HepG2 (cell line): ENCODE measurements around the gene CTSO. TPM values are rescaled to one million over a fixed set of nuclear protein-coding genes. Genes with fewer than 3 reads are reported as not detected.

Experiments used
- CHCHD3 ChIP-seq: sonication (generic); formaldehyde crosslinking; IDR thresholded peaks from 2 replicates; pipeline ENCODE4 v1.8.0; 2022; ENCODE audit warnings: mild to moderate bottlenecking, missing genetic modification reagents, moderate library complexity
- HNF4A ChIP-seq: sonication (generic); formaldehyde crosslinking; IDR thresholded peaks from 2 replicates; pipeline ENCODE4 v1.4.0; 2020; ENCODE audit warnings: missing genetic modification reagents
- HNRNPH1 ChIP-seq: fragments of 200-400 bp; formaldehyde crosslinking; optimal IDR thresholded peaks from 2 replicates; pipeline ENCODE3; 2017; ENCODE audit warnings: mild to moderate bottlenecking, low read depth, low read length
- MATR3 ChIP-seq: sonication (generic); formaldehyde crosslinking; IDR thresholded peaks from 2 replicates; pipeline ENCODE4 v1.4.0; 2020; ENCODE audit warnings: missing genetic modification reagents
- MED8 ChIP-seq: sonication (generic); formaldehyde crosslinking; IDR thresholded peaks from 2 replicates; pipeline ENCODE4 v1.8.1; 2023; ENCODE audit warnings: mild to moderate bottlenecking, missing genetic modification reagents; ENCODE audit not compliant: insufficient replicate concordance
- MXD4 ChIP-seq: IDR thresholded peaks from 2 replicates; pipeline ENCODE4 v1.6.1; 2016; ENCODE audit warnings: mild to moderate bottlenecking, missing biosample characterization, missing genetic modification reagents
- POLR2AphosphoS5 ChIP-seq: IDR thresholded peaks from 2 replicates; pipeline ENCODE4 v1.6.1; 2012; ENCODE audit warnings: low read depth, low read length
- ZBTB43 ChIP-seq: sonication (generic); formaldehyde crosslinking; conservative IDR thresholded peaks from 2 replicates; pipeline ENCODE4 v1.4.0; 2020; ENCODE audit warnings: missing genetic modification reagents
- ZNF136 ChIP-seq: sonication (generic); formaldehyde crosslinking; IDR thresholded peaks from 2 replicates; pipeline ENCODE4 v1.8.1; 2022; ENCODE audit warnings: low read depth, mild to moderate bottlenecking, moderate library complexity, missing genetic modification reagents
- ZNF501 ChIP-seq: sonication (generic); formaldehyde crosslinking; IDR thresholded peaks from 2 replicates; pipeline ENCODE4 v1.5.1; 2020; ENCODE audit warnings: mild to moderate bottlenecking, moderate library complexity, missing genetic modification reagents
- ZNF7 ChIP-seq: IDR thresholded peaks from 2 replicates; pipeline ENCODE4 v1.6.1; 2016; ENCODE audit warnings: missing biosample characterization, missing genetic modification reagents
- ZSCAN12 ChIP-seq: sonication (generic); formaldehyde crosslinking; IDR thresholded peaks from 2 replicates; pipeline ENCODE4 v1.9.0; 2021; ENCODE audit warnings: mild to moderate bottlenecking, missing genetic modification reagents
- polyA plus RNA-seq, 8 experiments: library from polyadenylated mRNA; depleted of rRNA in 3 of 8; stranded (reverse) in 7 of 8; unstranded in 1 of 8; fragments of >200 nt; fragmentation: Illumina TruSeq in 4 of 8; extraction: Trizol in 4 of 8; gene quantifications; 2 replicates each; pipeline versions ENCODE4 v1.2.1 to v1.2.3, GENCODE V29; 2011 to 2016; ENCODE audit warnings: low read depth in 4 of 8, missing spikeins in 1 of 8, mixed read lengths in 1 of 8; ENCODE audit not compliant: insufficient read depth in 1 of 8
- total RNA-seq, 5 experiments: library from RNA; depleted of rRNA; stranded (reverse); fragments of >200 nt; fragmentation: Illumina TruSeq; extraction: Trizol; gene quantifications; 2 replicates each; pipeline ENCODE4 v1.2.3, GENCODE V29; 2016; ENCODE audit warnings: low read depth in 1 of 5
- TF ChIP-seq, protein P1 (sequence below): IDR thresholded peaks from 2 replicates; pipeline ENCODE4 v1.6.1; 2016; ENCODE audit warnings: mild to moderate bottlenecking
- TF ChIP-seq, protein P2 (sequence below), 2 experiments: sonication (generic) in 1 of 2; formaldehyde crosslinking in 1 of 2; IDR thresholded peaks; 2 replicates each; pipeline versions ENCODE4 v1.5.1 to v1.6.1; 2011 to 2020; ENCODE audit warnings: borderline replicate concordance in 1 of 2, low read depth in 1 of 2, low read length in 1 of 2, mild to moderate bottlenecking in 1 of 2, missing genetic modification reagents in 1 of 2, moderate library complexity in 1 of 2
- TF ChIP-seq, protein P3 (sequence below): sonication (generic); formaldehyde crosslinking; IDR thresholded peaks from 2 replicates; pipeline ENCODE4 v1.4.0; 2020; ENCODE audit warnings: missing genetic modification reagents
- TF ChIP-seq, protein P4 (sequence below): sonication (generic); formaldehyde crosslinking; IDR thresholded peaks from 2 replicates; pipeline ENCODE4 v1.4.0; 2020; ENCODE audit warnings: missing genetic modification reagents

CTSO gene
- total and polyA plus RNA-seq, 2 of the 13 experiments (the other 11 are each of a cell fraction or from before 2014, with no cell fraction given) = 0.07 to 0.17 TPM

DNA sequence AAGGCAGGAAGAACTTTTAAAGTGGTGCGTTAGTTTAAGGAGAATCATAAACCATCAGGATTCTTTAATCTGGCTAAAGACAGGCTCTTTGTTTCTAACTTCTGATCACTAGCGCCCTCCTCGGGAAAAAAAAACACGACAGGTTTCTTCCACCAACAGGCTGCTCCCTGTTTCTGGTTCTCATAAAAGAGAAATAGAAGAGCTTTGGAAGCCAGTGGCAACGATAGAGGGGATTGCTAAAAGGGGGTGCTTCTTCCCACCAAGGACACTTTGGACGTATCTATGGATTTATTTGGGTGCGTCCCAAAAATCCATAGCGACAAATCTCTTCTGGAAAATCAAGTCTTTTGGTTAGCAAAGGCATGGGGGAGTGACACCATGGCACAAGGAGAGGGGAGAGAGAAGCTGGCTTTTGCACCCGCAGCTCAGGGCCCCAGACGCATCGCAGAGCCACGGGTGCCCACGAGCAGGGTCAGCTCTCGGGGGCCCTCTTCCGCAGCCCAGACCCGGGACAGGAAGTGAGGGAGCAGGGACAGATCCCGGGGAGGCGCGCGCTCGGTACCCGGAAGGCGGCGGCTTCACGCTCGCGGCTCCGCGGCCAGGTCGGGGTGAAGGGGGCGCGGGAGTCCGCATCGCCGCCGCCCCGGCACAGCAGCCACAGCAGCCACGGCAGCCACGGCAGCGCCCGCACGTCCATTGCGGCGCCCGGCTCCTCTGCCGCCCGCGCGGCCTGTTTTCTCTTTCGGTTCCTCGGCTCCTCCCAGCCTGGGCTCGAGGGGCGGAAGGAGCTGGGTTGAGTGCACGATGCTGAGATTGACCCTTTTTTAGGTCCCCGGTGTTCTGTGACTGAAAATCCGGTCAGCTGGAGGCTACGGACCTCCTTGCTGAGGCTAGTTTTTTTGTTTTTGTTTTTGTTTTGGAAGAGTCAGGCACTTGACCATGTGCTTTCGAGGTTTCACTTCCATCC is at the start of gene CTSO (continued):
- TF ChIP-seq, protein P1, sequence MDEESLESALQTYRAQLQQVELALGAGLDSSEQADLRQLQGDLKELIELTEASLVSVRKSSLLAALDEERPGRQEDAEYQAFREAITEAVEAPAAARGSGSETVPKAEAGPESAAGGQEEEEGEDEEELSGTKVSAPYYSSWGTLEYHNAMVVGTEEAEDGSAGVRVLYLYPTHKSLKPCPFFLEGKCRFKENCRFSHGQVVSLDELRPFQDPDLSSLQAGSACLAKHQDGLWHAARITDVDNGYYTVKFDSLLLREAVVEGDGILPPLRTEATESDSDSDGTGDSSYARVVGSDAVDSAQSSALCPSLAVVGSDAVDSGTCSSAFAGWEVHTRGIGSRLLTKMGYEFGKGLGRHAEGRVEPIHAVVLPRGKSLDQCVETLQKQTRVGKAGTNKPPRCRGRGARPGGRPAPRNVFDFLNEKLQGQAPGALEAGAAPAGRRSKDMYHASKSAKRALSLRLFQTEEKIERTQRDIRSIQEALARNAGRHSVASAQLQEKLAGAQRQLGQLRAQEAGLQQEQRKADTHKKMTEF (CRISPR knock-in tag) = no peak; the same call in 1 of the 2 replicates
- TF ChIP-seq, protein P2, sequence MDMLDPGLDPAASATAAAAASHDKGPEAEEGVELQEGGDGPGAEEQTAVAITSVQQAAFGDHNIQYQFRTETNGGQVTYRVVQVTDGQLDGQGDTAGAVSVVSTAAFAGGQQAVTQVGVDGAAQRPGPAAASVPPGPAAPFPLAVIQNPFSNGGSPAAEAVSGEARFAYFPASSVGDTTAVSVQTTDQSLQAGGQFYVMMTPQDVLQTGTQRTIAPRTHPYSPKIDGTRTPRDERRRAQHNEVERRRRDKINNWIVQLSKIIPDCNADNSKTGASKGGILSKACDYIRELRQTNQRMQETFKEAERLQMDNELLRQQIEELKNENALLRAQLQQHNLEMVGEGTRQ (IDR thresholded peaks at IDR 0.05; ENCODE audit: low read depth, low read length) = no peak
- TF ChIP-seq, protein P2 (CRISPR knock-in tag; IDR thresholded peaks at IDR 0.05; ENCODE audit: borderline replicate concordance) = no peak
- no peak for TF ChIP-seq ZSCAN12
- TF ChIP-seq ZNF136 (CRISPR knock-in tag) = no peak
- TF ChIP-seq ZBTB43 (CRISPR knock-in tag) = peak; percentile 52; the same call in 1 of the 2 replicates
- TF ChIP-seq, protein P3, sequence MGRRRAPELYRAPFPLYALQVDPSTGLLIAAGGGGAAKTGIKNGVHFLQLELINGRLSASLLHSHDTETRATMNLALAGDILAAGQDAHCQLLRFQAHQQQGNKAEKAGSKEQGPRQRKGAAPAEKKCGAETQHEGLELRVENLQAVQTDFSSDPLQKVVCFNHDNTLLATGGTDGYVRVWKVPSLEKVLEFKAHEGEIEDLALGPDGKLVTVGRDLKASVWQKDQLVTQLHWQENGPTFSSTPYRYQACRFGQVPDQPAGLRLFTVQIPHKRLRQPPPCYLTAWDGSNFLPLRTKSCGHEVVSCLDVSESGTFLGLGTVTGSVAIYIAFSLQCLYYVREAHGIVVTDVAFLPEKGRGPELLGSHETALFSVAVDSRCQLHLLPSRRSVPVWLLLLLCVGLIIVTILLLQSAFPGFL (CRISPR knock-in tag) = no peak
- TF ChIP-seq HNRNPH1 = no peak
- TF ChIP-seq MATR3 (CRISPR knock-in tag) = no peak
- TF ChIP-seq HNF4A (CRISPR knock-in tag) = peak; percentile 22; the same call in 1 of the 2 replicates
- no peak for TF ChIP-seq ZNF7 (CRISPR knock-in tag)
- TF ChIP-seq ZNF501 = 0 out of 2 replicates have a peak, but pooled peaks have one; percentile 42
- TF ChIP-seq, protein P4, sequence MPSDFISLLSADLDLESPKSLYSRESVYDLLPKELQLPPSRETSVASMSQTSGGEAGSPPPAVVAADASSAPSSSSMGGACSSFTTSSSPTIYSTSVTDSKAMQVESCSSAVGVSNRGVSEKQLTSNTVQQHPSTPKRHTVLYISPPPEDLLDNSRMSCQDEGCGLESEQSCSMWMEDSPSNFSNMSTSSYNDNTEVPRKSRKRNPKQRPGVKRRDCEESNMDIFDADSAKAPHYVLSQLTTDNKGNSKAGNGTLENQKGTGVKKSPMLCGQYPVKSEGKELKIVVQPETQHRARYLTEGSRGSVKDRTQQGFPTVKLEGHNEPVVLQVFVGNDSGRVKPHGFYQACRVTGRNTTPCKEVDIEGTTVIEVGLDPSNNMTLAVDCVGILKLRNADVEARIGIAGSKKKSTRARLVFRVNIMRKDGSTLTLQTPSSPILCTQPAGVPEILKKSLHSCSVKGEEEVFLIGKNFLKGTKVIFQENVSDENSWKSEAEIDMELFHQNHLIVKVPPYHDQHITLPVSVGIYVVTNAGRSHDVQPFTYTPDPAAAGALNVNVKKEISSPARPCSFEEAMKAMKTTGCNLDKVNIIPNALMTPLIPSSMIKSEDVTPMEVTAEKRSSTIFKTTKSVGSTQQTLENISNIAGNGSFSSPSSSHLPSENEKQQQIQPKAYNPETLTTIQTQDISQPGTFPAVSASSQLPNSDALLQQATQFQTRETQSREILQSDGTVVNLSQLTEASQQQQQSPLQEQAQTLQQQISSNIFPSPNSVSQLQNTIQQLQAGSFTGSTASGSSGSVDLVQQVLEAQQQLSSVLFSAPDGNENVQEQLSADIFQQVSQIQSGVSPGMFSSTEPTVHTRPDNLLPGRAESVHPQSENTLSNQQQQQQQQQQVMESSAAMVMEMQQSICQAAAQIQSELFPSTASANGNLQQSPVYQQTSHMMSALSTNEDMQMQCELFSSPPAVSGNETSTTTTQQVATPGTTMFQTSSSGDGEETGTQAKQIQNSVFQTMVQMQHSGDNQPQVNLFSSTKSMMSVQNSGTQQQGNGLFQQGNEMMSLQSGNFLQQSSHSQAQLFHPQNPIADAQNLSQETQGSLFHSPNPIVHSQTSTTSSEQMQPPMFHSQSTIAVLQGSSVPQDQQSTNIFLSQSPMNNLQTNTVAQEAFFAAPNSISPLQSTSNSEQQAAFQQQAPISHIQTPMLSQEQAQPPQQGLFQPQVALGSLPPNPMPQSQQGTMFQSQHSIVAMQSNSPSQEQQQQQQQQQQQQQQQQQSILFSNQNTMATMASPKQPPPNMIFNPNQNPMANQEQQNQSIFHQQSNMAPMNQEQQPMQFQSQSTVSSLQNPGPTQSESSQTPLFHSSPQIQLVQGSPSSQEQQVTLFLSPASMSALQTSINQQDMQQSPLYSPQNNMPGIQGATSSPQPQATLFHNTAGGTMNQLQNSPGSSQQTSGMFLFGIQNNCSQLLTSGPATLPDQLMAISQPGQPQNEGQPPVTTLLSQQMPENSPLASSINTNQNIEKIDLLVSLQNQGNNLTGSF (CRISPR knock-in tag) = 0 out of 2 replicates have a peak, but pooled peaks have one; percentile 53
- 0 out of 2 replicates have a peak, but pooled peaks have one; percentile 26 for TF ChIP-seq CHCHD3 (CRISPR knock-in tag)
- TF ChIP-seq POLR2AphosphoS5 = no peak
- TF ChIP-seq MXD4 = no peak
- TF ChIP-seq MED8 = no peak
